Astrocyte of the spinal cord (primary cell): ENCODE measurements around the gene PSMD12.

Experiments
- DNase-seq: peaks from one replicate; pipeline ENCODE4 v3.0.0; 2011; ENCODE audit warnings: low read depth, low spot score
- H3K4me3 ChIP-seq: 2 replicates; pipeline ENCODE4 v1.5.1; 2011; ENCODE audit warnings: low read depth, mild to moderate bottlenecking, low read length, moderate library complexity
- CTCF ChIP-seq: IDR thresholded peaks from 2 replicates; pipeline ENCODE4 v1.5.1; 2012; ENCODE audit warnings: low read depth, mild to moderate bottlenecking, low read length, inconsistent platforms
- in situ Hi-C: cut with HindIII; loops from 2 replicates; pipeline ENCODE4 v1.10.0; 2017; ENCODE audit warnings: low sequenced_read_pairs

The PSMD12 gene

GRCh38 chr17:67378454-67379250 lies 12.3 kb upstream of the PSMD12 start:
- H3K4me3 ChIP-seq, result peak overlapping the region; percentile 91
- peak; percentile 78 for DNase-seq
- peak; percentile 36 for TF ChIP-seq CTCF
- in situ Hi-C loops, result no loop called here

DNA sequence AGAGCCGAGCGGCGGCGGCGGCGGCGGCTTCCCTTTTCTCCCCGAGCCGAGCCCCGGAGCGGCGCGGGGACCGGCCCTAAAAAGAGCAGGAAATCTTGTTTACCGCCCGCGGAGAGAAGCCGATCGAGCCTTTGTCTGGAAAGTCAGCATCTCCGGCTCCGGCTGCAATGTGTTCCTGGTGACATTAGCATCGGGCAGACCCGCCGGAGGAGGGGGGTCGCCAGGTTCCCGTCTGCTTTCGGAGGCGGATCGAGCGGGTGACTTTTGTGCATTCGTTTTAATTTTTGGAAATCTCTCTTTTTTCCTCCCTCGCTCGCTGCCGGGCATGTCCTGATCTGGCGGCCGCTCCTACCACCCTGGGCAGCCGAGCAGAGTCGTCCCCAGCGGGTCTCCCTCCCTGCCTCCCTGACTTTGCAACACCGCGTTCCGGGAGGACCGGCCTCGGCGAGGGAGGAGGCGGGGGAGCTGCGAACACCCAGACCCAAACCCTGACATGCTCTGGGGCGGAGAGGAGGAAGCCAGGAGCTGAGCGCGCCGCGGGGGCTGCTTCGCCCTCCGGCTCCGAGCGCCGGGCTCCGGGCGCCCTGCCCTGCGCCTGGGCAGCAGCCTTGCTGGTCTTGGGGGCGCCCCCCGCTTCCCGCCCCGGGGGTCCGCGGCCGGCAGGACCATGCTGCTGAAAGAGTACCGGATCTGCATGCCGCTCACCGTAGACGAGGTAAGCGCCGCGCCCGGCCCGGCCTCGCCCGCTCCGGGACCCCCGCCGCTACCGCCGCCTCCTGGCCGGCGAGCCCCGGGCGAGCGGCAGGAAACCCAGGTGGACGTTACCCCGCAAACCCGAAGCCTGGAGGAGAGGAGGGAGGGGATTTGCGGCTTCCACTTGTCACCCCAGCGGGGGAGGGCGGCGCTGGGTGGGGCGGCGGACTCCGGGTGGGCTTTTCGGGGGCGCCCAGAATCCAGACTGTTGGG lies 11.4 kb upstream of the PSMD12 start:
- H3K4me3 ChIP-seq, result peak overlapping the region; percentile 91
- DNase-seq, result peak; percentile 38
- peak; percentile 31 for TF ChIP-seq CTCF
- in situ Hi-C loops, result no loop called here

DNA sequence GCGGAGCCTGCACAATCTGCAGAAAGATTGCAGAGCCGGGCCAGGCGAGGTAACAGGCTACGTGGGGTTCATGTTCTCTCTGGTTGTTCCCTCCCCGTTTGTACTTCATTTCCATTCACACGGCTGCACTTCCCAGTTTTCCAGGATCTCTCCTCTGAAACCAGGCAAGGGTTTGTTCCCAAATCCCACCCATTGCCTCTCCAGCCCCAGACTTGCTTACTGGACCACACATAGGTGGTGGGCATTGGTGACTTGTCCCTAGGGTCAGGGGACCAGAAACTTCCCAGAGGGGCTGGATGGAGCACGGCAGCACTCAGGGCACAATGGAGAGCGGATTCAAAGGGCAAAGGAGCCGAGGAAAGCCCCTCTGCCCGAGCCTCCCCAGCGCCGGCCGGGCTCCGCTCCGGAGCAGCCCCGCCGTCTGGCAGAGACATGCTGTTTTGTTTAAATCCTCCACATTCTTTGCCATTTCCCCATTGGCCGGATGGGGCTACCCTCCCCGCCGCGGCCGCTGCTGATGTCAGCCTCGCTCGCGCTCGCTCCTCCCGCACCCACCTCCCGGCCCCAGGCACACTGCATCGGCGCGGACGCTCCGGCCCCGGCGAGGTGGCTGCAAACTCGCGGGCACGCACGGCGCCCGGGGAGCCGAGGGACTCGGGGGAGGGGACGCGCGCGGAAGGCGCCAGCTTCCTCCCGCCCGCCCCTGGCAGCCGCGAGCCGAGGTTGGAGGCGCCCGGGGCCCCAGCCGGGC lies 10.5 kb upstream of the PSMD12 start, which contains the start of gene PITPNC1:
PITPNC1 (plus strand) TSS at position 545 of the 751 bp plus-strand sequence.
- in situ Hi-C loops, result no loop called here
- no peak for TF ChIP-seq CTCF
- H3K4me3 ChIP-seq, result peak within 1 kb of the TSS; percentile 91
- DNase-seq, result peak; percentile 91

- peak; percentile 62 for DNase-seq
- in situ Hi-C loops, result no loop called here
- TF ChIP-seq CTCF, result no peak
- peak overlapping the region; percentile 91 for H3K4me3 ChIP-seq
These were observed 10.0 kb upstream of the PSMD12 start for GRCh38 chr17:67376415-67376736.

DNA sequence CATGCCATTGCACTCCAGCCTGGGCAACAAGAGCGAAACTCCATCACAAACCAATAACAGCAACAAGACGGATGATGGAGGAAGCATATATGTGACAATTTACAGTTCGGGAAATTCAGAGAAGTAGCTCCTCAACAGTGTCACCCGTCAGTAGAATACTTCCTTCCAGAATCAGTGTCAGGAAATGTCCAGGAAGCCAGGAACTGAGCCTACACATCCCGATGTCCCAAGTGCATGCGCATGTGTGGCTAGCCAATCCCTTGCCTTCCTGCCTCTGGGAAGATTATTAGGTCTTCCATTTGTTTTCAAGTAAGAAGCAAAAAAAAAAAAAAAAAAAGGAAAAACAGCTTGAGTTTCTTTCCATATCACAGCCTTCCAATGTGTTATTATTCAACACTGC lies 9.3 kb upstream of the PSMD12 start:
- no peak for DNase-seq
- H3K4me3 ChIP-seq, result no peak overlapping the region
- in situ Hi-C loops, result no loop called here
- no peak for TF ChIP-seq CTCF

DNA sequence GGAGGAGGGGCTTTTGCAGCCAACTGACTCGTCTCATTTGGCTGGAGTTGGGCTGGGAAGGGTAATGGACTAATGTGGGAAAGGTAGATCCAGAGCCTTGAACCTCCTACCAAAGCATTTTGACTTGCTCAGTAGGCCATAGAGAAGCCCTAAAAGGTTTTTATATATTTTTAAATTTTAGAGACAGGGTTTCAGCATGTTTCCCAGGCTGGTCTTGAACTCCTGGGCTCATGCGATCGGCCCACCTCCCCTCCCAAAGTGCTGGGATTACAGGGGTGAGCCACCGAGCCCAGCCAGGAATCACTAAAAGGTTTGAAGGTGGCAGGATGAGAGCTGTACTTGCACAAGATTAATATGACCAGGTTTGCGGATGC lies 8.7 kb upstream of the PSMD12 start:
- in situ Hi-C loops, result no loop called here
- no peak overlapping the region for H3K4me3 ChIP-seq
- no peak for TF ChIP-seq CTCF
- DNase-seq, result no peak
